GM21619 (cell line): Measurements from ENCODE around the gene PHLPP2.

ENCODE experiments used
- ATAC-seq: cut with Tn5 transposase; IDR thresholded peaks from one replicate; pipeline ENCODE4 v1.9.1; 2021; ENCODE audit not compliant: unreplicated experiment

The PHLPP2 gene

GRCh38 chr16:71671165-71671564 is 53.3 kb downstream of the PHLPP2 start:
- ATAC-seq: no peak

DNA sequence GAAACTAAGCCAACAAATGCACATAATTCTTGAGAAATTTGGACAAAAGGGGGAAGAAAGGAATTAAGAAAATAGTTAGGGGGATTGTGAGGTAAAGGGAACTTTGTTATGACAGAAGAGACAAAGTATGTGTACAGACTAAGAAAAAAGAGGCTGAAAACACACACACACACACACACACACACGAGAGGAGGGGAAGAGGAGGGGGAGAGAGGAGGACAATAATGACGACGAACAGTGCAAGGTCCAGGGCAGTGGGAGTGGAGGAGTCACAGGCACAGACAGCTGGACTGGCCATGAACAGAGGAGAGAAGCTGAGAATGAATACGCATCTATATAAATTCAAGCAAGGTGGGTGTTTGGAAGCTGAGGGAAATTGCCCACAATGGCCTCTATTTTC is 54.0 kb downstream of the PHLPP2 start:
- ATAC-seq: no peak

DNA sequence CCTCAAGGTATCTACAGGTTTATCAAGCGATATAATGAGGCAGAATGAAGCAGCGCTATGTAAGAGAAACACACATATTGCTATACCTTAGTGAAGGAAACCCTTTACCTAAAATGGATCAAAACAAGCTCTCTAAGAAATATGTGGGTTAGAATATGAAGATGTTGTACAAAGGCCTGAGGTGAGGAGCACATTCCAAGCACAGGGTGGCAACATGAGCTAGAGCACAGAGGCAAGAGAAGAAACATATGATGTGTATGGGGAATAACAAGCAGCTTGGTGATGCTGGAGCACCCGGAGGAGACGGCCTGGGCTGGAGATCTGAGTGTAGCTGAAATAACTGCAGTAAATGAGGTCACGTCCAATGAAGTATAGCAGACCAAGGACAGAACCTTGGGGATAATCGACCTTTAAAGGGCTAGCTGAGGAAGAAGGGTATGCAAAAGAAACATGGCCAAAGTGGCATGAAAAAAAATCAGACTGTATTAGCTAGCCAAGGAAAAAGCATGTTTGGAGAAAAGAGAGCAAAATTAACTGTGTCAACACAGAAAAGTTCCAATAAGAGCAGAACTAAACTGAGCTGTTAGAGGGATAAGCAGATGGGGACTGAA is 54.5 kb downstream of the PHLPP2 start:
- no peak for ATAC-seq

- ATAC-seq: no peak
Measured at GRCh38 chr16:71666928-71667707, 57.4 kb downstream of the PHLPP2 start.

DNA sequence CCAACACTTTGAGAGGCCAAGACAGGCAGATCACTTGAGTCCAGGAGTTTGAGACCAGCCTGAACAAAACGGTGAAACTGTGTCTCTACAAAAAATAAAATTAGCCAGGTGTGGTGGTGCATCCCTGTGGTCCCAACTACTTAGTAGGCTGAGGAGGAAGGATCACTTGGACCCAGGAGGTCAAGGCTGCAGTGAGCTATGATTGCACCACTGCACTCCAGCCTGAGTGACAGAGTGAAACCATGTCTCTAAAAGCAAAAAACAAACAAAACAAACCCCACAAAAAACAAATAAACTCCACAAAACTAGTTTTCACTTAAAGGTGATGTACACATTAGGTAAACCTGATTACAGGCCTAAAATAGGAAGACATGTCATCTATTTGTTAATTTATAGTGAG is 58.2 kb downstream of the PHLPP2 start:
- ATAC-seq: no peak

DNA sequence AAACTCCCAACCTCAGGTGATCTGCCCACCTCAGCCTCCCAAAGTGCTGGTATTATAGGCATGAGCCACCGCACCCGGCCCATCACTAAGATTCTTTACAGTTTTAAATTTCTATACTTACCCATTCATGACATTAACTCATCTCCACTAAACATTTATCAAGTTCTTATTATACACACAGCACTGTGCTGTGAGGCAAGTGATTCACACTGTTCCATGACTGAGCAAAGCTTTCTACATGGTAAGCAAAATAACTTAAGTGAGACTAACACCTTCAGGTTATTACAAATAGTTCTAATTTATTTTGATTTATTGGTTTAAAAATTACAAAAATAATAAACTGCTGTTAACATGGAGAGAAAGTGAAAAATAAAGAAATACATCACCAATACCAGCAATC is 65.0 kb downstream of the PHLPP2 start:
- ATAC-seq: no peak

DNA sequence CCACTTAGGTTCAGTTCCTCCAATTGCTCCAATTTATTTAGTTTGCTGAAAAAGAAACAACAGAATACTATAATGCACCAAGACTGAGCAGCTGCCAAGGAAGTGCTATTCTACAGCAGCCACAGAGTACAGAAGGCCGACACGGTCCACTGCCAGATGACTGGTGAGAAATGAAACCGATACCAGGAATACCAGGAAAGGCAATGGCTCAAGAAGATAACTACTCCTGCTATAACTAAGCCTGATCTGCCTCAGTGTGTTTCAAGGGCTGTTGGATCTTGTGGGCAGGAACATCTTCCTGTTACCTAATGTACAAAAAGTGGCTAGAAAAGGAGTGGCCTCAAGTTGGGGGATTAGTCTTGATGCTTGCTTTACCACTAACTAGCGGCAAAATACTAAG is 65.7 kb downstream of the PHLPP2 start:
- no peak for ATAC-seq

- no peak for ATAC-seq
Measured at GRCh38 chr16:71649704-71650103, 74.8 kb downstream of the PHLPP2 start.

DNA sequence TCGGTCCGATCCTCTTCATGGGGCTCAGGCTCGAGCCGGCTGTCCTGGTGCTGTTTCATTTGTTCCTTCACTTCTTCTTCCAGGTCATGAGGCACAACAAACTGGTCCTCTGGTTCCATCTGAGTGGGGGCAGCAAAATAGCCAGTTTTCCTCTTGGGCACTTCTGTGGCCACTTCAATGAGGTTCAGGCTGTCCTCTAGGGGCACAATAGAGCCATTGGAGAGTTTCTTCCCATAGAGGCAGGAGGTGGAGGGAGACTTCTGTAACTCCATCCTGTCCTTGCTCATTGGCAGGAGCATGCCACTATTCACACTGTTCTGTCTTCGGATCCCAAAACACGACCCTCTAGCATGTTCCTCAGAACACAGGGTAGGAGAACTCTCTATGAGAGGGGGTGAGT is 75.6 kb downstream of the PHLPP2 start:
- ATAC-seq: no peak

DNA sequence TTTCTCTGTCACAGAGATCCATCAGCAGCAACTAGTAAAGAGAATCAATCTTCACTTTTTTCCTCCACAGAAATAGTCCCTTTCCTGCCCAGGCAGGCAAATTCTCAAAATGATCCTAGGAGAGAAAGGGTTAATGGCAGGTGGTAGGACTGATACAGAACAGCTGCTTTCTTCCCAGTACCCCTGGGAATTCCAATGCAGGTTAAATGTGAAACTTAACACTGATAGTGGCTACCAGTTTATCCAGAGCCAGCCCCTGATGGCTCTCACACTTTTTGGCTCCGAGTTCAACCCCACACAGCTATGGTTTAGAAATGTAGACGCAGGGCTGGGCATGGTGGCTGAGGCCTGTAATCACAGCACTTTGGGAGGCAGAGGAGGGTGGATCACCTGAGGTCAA is 76.3 kb downstream of the PHLPP2 start:
- no peak for ATAC-seq

- ATAC-seq: no peak
Measured at GRCh38 chr16:71647391-71647790, 77.1 kb downstream of the PHLPP2 start.

- no peak for ATAC-seq
Measured at GRCh38 chr16:71645450-71645849, 79.1 kb downstream of the PHLPP2 start.

DNA sequence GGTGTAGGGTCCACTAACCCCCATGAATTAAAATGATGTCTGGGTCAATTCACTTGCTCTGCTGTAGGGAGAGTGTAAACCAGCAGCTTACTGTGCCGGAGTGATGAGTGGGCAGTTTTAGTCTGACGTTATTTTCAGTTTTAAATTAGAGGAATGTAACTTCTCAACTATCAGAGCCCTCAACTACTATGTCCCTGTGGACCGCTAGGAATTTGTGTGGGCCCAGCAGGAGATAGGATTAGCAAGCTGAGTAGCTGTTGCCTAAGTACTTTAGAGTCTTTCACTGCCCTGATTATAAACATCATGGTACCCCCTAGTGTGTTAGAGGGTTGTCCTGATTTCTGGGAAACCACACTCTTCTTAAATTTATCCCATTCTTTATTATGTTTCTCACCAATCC is 87.1 kb downstream of the PHLPP2 start:
- no peak for ATAC-seq

DNA sequence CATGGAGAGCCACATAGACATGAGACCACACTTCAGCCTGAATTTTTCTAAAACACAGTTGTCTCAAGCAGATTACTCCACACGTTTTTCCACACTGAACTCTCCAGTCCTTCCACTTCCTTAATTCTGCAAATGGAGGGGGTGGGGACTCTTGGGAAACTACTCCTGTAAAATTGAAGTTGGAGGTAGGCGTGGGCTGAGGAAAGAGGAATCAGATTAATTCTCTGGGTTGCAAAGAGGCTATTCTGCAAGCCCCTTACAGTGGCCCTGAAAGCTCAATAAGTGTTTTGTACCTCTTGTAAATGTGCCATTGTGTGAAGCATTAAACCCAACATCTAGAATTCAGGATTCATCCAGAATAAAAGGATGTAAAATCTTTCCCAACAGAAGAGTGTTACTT is 88.9 kb downstream of the PHLPP2 start:
- ATAC-seq: no peak

- no peak for ATAC-seq
Measured at GRCh38 chr16:71631776-71632175, 92.7 kb downstream of the PHLPP2 start.

- no peak for ATAC-seq
Measured at GRCh38 chr16:71630808-71631207, 93.7 kb downstream of the PHLPP2 start.

DNA sequence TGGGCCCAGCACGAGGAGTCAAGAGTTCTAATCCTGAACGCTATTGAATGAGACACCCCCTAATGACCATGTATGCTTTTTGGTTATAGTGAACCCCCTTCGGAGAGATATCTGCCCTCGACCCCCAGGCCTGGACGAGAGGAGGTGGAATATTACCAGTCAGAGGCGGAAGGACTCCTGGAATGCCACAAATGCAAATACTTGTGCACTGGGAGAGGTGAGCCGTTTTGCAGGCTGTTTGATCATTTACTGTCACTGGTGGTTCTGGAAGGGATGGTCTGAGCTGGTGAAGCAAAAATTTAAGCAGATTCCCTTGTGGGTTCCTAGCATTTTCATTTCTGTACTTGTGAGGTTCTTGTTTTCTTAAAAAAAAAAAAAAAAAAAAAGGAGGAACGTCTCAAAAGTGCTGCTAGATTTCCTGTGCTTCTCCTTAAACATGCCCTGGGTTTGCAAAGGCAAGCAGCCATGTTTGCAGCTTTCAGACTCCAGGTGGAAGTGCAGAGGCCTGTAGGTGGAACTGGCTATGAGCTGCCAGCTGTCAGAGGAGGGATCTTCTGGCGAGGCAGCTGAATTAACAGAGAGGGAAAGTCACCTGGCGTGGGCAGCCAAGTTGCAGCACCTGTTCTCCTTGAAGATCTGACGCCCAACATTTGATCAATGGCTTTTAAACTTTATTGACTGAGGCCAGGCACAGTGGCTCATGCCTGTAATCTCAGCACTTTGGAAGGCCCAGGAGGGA is 95.1 kb downstream of the PHLPP2 start:
- no peak for ATAC-seq

GRCh38 chr16:71628810-71629209 is 95.7 kb downstream of the PHLPP2 start:
- no peak for ATAC-seq

- no peak for ATAC-seq
Measured at GRCh38 chr16:71627731-71628181, 96.7 kb downstream of the PHLPP2 start.

DNA sequence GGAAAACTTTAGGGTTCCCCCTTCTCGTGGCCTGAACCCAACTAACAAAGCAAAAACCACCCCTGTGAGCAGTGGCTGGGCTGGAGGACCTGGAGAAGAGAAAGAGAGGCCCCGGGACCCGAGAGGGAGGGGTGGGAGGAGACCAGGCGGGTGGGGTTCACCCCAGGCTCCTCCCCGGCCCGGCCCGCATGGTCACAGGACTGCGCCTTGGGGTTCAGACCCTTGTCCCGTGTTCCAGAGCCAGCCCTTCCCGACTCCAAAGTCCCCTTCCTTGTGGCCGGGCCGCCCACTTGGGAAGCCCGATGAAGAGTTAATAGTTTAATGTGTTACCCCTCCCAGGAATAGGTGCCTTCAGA is 97.7 kb downstream of the PHLPP2 start:
- ATAC-seq: no peak

- ATAC-seq: no peak
Measured at GRCh38 chr16:71626018-71626857, 98.3 kb downstream of the PHLPP2 start, which contains the start of gene MARVELD3. TSS of gene MARVELD3 (plus strand) at chr16:71626184. CDS start at chr16:71626230, 46 bp downstream.
